ENCODE data around the gene MBOAT1. TPM values are rescaled to one million over a fixed set of nuclear protein-coding genes. Genes with fewer than 3 reads are reported as not detected.

The MBOAT1 gene
- polyA plus RNA-seq, 2 donors: 5.9 to 6.6 TPM

DNA sequence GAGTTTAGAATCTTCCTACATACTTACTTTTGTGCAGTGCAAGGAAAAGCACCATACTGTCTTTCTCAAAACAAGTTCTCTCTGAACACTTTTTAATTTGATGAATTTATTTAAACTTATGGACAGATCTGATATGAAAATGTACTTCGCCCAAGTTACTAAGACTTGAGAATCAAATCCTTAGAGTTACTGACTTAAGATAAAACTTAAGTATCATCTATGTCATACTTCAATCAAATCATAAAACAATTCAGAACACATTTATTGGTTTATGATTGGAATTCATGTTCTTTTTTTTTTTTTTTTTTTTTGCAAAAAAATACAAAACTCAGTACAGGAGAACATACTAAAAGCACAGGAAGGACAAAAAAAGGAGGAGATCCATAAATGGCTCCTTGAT, 77.7 kb downstream of the MBOAT1 start:
- H3K4me3 ChIP-seq (ENCODE audit: low read depth in 1 of 2, low read length in 2 of 2): no peak overlapping the region
- WGBS, 2 donors: 92 to 100% methylated on average over 1 of the region's 1 CpG
- H3K27me3 ChIP-seq (ENCODE audit: control insufficient read depth in 1 of 2, insufficient read depth in 2 of 2, low read length in 2 of 2): no peaks in the 10 kb centered on the region
- no peak overlapping the region for H3K27ac ChIP-seq (ENCODE audit: low read depth in 2 of 2, low read length in 1 of 2)
- no peaks in the 10 kb centered on the region for H3K36me3 ChIP-seq (ENCODE audit: control insufficient read depth in 2 of 2, insufficient read depth in 2 of 2, low read length in 1 of 2)
- H3K9me3 ChIP-seq (ENCODE audit: control insufficient read depth in 2 of 2, insufficient read depth in 1 of 2, low read depth in 1 of 2, low read length in 1 of 2): no peaks in the 10 kb centered on the region
- no peaks in the 10 kb centered on the region for H3K4me1 ChIP-seq (ENCODE audit: control insufficient read depth in 2 of 2, insufficient read depth in 2 of 2, low read length in 1 of 2)

DNA sequence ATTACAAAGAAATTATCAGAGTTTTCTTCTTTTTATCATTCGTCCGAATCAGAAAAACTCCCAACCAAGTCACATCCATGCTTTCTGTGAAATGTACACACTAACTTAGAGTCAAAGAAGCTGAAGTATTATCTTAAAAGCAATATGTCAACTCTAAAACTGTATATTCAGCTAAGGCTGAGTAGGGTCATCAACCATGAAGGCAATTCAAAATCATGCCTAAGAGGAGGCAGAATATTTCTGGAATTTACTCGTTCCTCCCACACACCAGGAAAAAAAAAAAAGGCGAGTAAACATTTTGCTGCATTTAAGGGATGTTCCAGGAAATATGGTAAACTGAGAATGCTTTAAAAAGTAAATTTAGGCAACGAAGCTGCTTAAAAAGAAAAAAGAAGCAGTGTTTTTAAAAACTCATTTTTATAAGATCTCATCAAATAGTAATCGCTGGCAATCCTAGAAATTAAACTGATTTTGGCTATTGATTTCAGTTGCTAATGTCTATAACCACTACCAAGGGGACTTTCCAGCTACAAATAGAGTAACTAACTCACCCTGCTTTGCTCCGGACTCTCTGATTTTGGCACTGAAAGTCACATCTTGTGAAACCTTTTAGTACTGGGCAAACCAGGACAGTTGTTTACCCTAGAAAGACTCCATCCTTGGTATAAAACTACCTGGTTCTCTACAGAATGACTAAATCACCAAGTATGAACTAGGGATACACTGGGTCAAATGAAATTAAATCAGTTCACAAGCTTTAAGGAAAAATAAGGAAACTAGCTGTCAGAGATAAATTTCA, 82.8 kb downstream of the MBOAT1 start:
- no peak overlapping the region for H3K4me3 ChIP-seq (ENCODE audit: low read depth in 1 of 2, low read length in 2 of 2)
- no peaks in the 10 kb centered on the region for H3K27me3 ChIP-seq (ENCODE audit: control insufficient read depth in 1 of 2, insufficient read depth in 2 of 2, low read length in 2 of 2)
- H3K27ac ChIP-seq (ENCODE audit: low read depth in 2 of 2, low read length in 1 of 2): no peak overlapping the region
- 86% methylated on average over 7 of the region's 7 CpGs for WGBS, 2 donors
- no peaks in the 10 kb centered on the region for H3K4me1 ChIP-seq (ENCODE audit: control insufficient read depth in 2 of 2, insufficient read depth in 2 of 2, low read length in 1 of 2)
- no peaks in the 10 kb centered on the region for H3K9me3 ChIP-seq (ENCODE audit: control insufficient read depth in 2 of 2, insufficient read depth in 1 of 2, low read depth in 1 of 2, low read length in 1 of 2)
- peaks cover 0 to 5% of the 10 kb centered on the region in 2 donors for H3K36me3 ChIP-seq (ENCODE audit: control insufficient read depth in 2 of 2, insufficient read depth in 2 of 2, low read length in 1 of 2)

DNA sequence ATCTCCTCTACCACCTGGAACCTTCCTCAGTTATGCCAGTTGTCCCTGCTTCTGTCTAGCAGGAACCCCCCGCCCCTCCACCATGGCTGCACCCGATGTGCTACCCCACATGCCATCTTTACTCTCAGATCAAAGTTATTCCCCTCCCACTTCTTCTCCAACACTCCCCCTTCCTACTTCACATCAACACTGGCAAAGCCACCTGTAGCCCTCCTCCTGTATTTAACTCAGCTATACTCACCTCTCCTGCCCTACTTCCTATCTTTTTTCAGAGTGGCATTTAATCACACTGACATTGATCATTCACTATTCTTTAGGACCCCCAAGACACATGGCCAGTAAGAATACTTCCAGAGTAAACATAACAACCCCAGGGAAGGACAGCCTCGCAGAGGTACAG, 84.3 kb downstream of the MBOAT1 start:
- H3K36me3 ChIP-seq (ENCODE audit: control insufficient read depth in 2 of 2, insufficient read depth in 2 of 2, low read length in 1 of 2): peaks cover 4 to 5% of the 10 kb centered on the region in 2 donors
- no peak overlapping the region for H3K4me3 ChIP-seq (ENCODE audit: low read depth in 1 of 2, low read length in 2 of 2)
- H3K9me3 ChIP-seq (ENCODE audit: control insufficient read depth in 2 of 2, insufficient read depth in 1 of 2, low read depth in 1 of 2, low read length in 1 of 2): no peaks in the 10 kb centered on the region
- H3K27ac ChIP-seq (ENCODE audit: low read depth in 2 of 2, low read length in 1 of 2): no peak overlapping the region
- WGBS, 2 donors: 69 to 91% methylated on average over 3 of the region's 3 CpGs
- H3K4me1 ChIP-seq (ENCODE audit: control insufficient read depth in 2 of 2, insufficient read depth in 2 of 2, low read length in 1 of 2): no peaks in the 10 kb centered on the region
- H3K27me3 ChIP-seq (ENCODE audit: control insufficient read depth in 1 of 2, insufficient read depth in 2 of 2, low read length in 2 of 2): no peaks in the 10 kb centered on the region

DNA sequence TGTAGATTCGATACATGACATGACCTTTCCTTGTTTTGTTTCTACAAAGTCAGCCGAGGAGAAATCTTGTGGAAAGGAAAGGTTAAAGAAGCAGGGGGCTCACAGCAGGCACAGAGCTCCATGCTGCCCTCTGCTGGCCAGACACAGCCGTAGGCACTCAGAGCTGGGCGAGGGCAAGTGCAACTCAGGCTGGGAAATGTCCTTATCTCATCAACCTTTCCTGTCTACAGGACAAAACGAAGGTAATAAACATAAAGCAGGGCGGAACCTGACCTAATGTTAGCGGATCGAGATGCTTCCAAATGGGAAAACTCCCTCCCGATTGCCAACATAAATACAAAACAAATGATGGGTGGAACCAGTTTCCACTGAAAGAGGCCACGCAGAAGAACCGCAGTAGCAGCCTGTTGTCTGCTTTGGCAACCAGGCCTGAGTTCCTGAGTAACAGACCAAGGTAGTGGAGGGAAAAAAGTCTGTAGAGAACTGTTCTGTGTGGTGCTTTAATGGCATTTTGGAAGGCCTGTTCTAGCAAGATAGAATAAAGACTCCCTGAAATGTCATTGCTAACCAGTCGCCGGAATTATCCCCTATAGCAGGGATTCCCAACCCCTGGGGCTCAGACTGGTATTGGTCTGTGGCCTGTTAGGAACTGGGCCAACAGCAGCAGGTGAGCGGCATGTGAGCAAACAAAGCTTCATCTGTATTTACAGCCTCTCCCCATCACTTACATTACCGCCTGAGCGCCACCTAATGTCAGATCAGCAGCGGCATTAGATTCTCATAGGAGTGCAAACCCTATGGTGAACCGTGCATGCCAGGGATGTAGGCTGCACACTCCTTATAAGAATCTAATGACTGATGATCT, 85.2 kb downstream of the MBOAT1 start:
- peaks cover 4 to 5% of the 10 kb centered on the region in 2 donors for H3K36me3 ChIP-seq (ENCODE audit: control insufficient read depth in 2 of 2, insufficient read depth in 2 of 2, low read length in 1 of 2)
- peak overlapping the region in 1 of 2 donors; percentile 13 for H3K27ac ChIP-seq (ENCODE audit: low read depth in 2 of 2, low read length in 1 of 2)
- 41 to 42% methylated on average over 18 of the region's 18 CpGs for WGBS, 2 donors

DNA sequence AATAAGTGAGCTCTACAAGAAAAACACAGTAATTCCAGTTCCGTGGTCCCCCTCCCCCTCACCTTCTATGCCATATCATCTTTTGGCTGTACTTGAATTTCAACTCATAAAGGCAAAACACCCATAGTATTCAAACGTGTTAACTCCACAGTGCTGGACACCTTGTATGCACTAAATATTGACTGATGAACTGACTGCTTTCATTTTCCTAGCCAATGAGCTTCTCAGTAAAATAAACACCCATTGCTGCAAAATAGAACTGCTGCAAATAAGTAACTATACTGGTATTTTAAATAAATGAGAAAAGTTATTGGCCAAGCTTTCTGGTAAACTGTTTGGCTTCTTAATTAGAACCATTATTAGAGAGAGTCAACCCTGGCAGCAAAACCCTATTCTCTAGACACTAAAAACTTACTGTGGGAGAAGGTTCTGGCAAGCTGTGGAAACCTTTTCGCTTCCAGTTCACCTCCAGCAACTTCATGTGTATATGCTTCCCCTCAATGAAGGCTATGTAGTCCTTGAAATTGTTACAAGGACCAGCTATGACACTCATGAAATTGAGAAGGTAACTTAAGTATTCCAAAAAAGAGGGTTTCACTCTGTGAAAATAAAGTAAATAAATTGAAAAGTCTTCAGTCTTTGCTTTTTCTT, 86.0 kb downstream of the MBOAT1 start:
- 73 to 79% methylated on average over 3 of the region's 3 CpGs for WGBS, 2 donors
- H3K4me1 ChIP-seq (ENCODE audit: control insufficient read depth in 2 of 2, insufficient read depth in 2 of 2, low read length in 1 of 2): no peaks in the 10 kb centered on the region
- no peak overlapping the region for H3K27ac ChIP-seq (ENCODE audit: low read depth in 2 of 2, low read length in 1 of 2)
- no peaks in the 10 kb centered on the region for H3K27me3 ChIP-seq (ENCODE audit: control insufficient read depth in 1 of 2, insufficient read depth in 2 of 2, low read length in 2 of 2)
- H3K9me3 ChIP-seq (ENCODE audit: control insufficient read depth in 2 of 2, insufficient read depth in 1 of 2, low read depth in 1 of 2, low read length in 1 of 2): no peaks in the 10 kb centered on the region
- peaks cover 4 to 9% of the 10 kb centered on the region in 2 donors for H3K36me3 ChIP-seq (ENCODE audit: control insufficient read depth in 2 of 2, insufficient read depth in 2 of 2, low read length in 1 of 2)
- H3K4me3 ChIP-seq (ENCODE audit: low read depth in 1 of 2, low read length in 2 of 2): no peak overlapping the region

More for the DNA sequence above, 85.2 kb downstream of the MBOAT1 start:
- H3K4me1 ChIP-seq (ENCODE audit: control insufficient read depth in 2 of 2, insufficient read depth in 2 of 2, low read length in 1 of 2): no peaks in the 10 kb centered on the region
- no peaks in the 10 kb centered on the region for H3K9me3 ChIP-seq (ENCODE audit: control insufficient read depth in 2 of 2, insufficient read depth in 1 of 2, low read depth in 1 of 2, low read length in 1 of 2)
- no peaks in the 10 kb centered on the region for H3K27me3 ChIP-seq (ENCODE audit: control insufficient read depth in 1 of 2, insufficient read depth in 2 of 2, low read length in 2 of 2)
- no peak overlapping the region for H3K4me3 ChIP-seq (ENCODE audit: low read depth in 1 of 2, low read length in 2 of 2)

DNA sequence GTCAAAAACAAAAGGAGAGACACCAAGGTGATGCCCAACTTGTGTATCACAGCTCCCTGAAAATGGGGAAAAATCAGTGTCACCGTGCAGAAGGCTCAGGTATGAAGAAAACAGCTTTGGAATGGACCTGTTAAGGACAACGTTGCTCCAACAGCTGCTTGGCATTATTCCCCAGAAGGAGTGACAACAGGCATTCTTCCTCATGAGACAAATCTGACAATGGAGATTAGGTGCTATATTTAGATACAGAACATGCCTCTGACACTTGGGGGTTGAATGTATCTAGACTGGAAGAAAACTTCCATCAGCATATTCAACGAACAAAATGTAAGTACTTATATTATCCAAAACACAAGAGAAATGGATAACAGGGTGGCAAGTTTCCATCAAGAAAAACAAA, 87.7 kb downstream of the MBOAT1 start:
- no peaks in the 10 kb centered on the region for H3K4me1 ChIP-seq (ENCODE audit: control insufficient read depth in 2 of 2, insufficient read depth in 2 of 2, low read length in 1 of 2)
- H3K4me3 ChIP-seq (ENCODE audit: low read depth in 1 of 2, low read length in 2 of 2): no peak overlapping the region
- no peaks in the 10 kb centered on the region for H3K27me3 ChIP-seq (ENCODE audit: control insufficient read depth in 1 of 2, insufficient read depth in 2 of 2, low read length in 2 of 2)
- 61 to 74% methylated on average over 3 of the region's 3 CpGs for WGBS, 2 donors
- H3K36me3 ChIP-seq (ENCODE audit: control insufficient read depth in 2 of 2, insufficient read depth in 2 of 2, low read length in 1 of 2): peaks cover 4 to 9% of the 10 kb centered on the region in 2 donors
- no peaks in the 10 kb centered on the region for H3K9me3 ChIP-seq (ENCODE audit: control insufficient read depth in 2 of 2, insufficient read depth in 1 of 2, low read depth in 1 of 2, low read length in 1 of 2)
- H3K27ac ChIP-seq (ENCODE audit: low read depth in 2 of 2, low read length in 1 of 2): no peak overlapping the region

DNA sequence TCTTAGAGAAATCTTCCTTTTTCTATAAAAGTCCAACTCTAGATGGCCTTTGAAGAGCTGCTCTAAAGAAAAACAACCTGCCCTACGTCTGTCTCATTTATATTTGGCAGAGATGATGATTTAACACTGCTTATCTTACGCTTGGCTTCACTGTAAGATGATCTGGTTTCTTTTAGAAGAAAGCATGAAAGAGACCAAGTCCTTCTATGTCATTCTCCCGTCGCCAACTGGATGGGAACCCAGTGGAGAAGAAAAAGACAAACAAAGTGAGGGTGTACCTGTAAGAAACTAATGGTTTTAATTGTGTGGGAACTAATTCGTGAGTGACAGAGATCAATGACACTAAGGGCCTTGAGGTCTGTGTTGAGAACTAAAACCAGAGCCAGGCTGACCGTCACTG, 92.8 kb downstream of the MBOAT1 start:
- 79 to 87% methylated on average over 6 of the region's 6 CpGs for WGBS, 2 donors
- Histone ChIP-seq H3K27ac (ENCODE audit: low read depth in 2 of 2, low read length in 1 of 2) (no peak overlapping the region), H3K27me3 (ENCODE audit: control insufficient read depth in 1 of 2, insufficient read depth in 2 of 2, low read length in 2 of 2) (no peaks in the 10 kb centered on the region), H3K4me1 (ENCODE audit: control insufficient read depth in 2 of 2, insufficient read depth in 2 of 2, low read length in 1 of 2) (no peaks in the 10 kb centered on the region), H3K36me3 (ENCODE audit: control insufficient read depth in 2 of 2, insufficient read depth in 2 of 2, low read length in 1 of 2) (peaks cover 4 to 6% of the 10 kb centered on the region in 2 donors), H3K4me3 (ENCODE audit: low read depth in 1 of 2, low read length in 2 of 2) (no peak overlapping the region), H3K9me3 (ENCODE audit: control insufficient read depth in 2 of 2, insufficient read depth in 1 of 2, low read depth in 1 of 2, low read length in 1 of 2) (no peaks in the 10 kb centered on the region)

DNA sequence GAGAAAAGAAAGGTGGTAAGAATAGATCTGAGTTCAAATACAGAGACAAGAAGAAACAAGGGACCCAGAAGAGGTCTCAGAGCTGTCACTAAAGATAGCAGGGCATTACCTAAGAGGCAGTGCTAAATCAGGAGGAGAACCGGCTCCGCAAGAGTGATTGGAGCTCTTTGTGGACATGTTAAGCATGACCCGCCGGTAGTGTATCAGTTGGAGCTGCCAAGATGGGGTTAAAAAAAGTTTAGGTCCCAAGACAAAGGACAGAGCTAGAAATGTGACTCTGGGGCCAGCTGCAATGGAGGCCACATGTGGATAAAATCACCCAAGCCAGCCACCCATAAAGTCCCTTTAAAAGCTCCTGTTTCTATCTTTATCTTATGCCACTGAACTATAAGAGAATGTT, 93.4 kb downstream of the MBOAT1 start:
- no peak overlapping the region for H3K27ac ChIP-seq (ENCODE audit: low read depth in 2 of 2, low read length in 1 of 2)
- no peaks in the 10 kb centered on the region for H3K27me3 ChIP-seq (ENCODE audit: control insufficient read depth in 1 of 2, insufficient read depth in 2 of 2, low read length in 2 of 2)
- peaks cover under 1 to 6% of the 10 kb centered on the region in 2 donors for H3K36me3 ChIP-seq (ENCODE audit: control insufficient read depth in 2 of 2, insufficient read depth in 2 of 2, low read length in 1 of 2)
- H3K4me1 ChIP-seq (ENCODE audit: control insufficient read depth in 2 of 2, insufficient read depth in 2 of 2, low read length in 1 of 2): no peaks in the 10 kb centered on the region
- 76 to 83% methylated on average over 4 of the region's 4 CpGs for WGBS, 2 donors
- H3K9me3 ChIP-seq (ENCODE audit: control insufficient read depth in 2 of 2, insufficient read depth in 1 of 2, low read depth in 1 of 2, low read length in 1 of 2): no peaks in the 10 kb centered on the region
- H3K4me3 ChIP-seq (ENCODE audit: low read depth in 1 of 2, low read length in 2 of 2): no peak overlapping the region

DNA sequence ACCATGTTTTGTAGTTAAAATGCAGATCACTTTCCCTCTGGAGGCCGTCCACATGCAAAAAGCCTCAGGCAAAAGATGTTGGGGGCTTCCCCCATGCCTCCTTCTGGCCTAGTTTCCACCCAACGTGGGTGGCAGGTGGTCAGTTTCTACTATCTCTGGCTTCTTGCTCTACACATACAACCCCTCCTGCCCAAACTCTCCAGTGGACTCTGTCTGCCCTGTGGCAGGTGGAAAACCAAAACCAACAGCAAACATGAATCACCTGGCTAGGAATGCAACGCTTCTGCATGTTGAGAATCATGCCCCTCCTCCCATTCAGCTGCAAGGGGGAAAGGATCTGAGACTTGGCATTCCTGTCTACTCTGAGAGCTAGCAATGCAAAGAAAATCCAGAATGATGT, 94.8 kb downstream of the MBOAT1 start:
- H3K9me3 ChIP-seq (ENCODE audit: control insufficient read depth in 2 of 2, insufficient read depth in 1 of 2, low read depth in 1 of 2, low read length in 1 of 2): no peaks in the 10 kb centered on the region
- no peak overlapping the region for H3K27ac ChIP-seq (ENCODE audit: low read depth in 2 of 2, low read length in 1 of 2)
- 49 to 55% methylated on average over 3 of the region's 3 CpGs for WGBS, 2 donors
- H3K4me1 ChIP-seq (ENCODE audit: control insufficient read depth in 2 of 2, insufficient read depth in 2 of 2, low read length in 1 of 2): no peaks in the 10 kb centered on the region
- H3K4me3 ChIP-seq (ENCODE audit: low read depth in 1 of 2, low read length in 2 of 2): no peak overlapping the region
- peaks cover 2 to 10% of the 10 kb centered on the region in 2 donors for H3K36me3 ChIP-seq (ENCODE audit: control insufficient read depth in 2 of 2, insufficient read depth in 2 of 2, low read length in 1 of 2)
- H3K27me3 ChIP-seq (ENCODE audit: control insufficient read depth in 1 of 2, insufficient read depth in 2 of 2, low read length in 2 of 2): no peaks in the 10 kb centered on the region

Data from esophagus (tissue), 2 donors.